Prostate gland (tissue), 2 donors: ENCODE measurements around the gene BHLHE40.

Experiments
- POLR2A ChIP-seq: fragments of 450-650 bp; IDR thresholded peaks from one replicate; pipeline ENCODE4 v1.6.1; 2016; ENCODE audit warnings: antibody characterized with exemption, mild to moderate bottlenecking
- POLR2AphosphoS5 ChIP-seq: sonication (generic); formaldehyde crosslinking; IDR thresholded peaks from one replicate; pipeline ENCODE4 v1.6.1; 2017; ENCODE audit warnings: antibody characterized with exemption
- TF ChIP-seq, protein P1 (sequence below), 4 experiments: fragments of 200-600 bp in 2 of 4; fragments of 450-650 bp in 2 of 4; sonication (generic) in 2 of 4; IDR thresholded peaks; 1 replicate in 3 of 4; 2 replicates in 1 of 4; pipeline ENCODE4 v1.5.1; 2016 to 2019; ENCODE audit warnings: antibody characterized with exemption in 4 of 4, mild to moderate bottlenecking in 2 of 4, moderate library complexity in 2 of 4

DNA sequence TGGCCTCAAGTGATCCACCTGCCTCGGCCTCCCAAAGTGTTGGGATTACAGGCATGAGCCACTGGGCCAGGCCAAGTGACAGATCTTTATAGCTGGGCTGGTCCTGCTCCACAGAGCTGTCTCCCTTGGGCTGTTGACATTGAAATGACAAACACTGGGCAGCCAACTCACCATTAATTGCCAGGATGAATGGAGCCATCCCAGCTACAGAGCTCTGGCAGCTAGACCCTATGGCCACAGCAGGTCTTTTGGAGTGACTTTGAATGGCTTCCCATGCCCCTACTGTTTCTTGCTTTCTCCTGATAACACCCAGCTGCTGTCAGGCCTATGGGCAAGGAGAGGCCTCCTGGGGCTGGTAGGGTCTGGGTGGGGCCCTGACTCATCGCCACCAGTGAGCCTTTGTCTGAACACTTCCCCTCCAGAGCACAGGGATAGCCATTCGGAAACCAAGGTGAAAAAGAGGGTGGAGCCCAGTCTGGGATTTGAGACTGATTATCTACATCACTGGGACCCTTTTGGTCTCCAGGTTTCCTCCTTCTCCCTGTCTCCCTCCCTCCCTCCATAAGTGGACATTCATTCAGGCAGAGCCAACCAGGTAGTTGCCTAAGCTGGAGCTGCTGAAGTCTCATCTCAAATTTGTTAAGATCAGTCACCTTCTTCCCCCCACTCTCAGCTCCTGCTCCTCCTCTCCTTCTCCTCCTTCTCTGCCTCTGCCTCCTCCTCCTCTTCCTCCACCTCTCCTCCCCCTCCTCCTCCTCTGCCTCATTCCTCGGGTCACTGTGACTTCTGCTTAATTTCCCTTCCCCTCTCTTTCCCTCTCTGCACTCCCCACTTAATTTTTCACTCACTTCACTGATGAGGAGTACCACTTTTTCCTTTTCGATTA lies 34.0 kb downstream of the BHLHE40 start:
- TF ChIP-seq, protein P1, sequence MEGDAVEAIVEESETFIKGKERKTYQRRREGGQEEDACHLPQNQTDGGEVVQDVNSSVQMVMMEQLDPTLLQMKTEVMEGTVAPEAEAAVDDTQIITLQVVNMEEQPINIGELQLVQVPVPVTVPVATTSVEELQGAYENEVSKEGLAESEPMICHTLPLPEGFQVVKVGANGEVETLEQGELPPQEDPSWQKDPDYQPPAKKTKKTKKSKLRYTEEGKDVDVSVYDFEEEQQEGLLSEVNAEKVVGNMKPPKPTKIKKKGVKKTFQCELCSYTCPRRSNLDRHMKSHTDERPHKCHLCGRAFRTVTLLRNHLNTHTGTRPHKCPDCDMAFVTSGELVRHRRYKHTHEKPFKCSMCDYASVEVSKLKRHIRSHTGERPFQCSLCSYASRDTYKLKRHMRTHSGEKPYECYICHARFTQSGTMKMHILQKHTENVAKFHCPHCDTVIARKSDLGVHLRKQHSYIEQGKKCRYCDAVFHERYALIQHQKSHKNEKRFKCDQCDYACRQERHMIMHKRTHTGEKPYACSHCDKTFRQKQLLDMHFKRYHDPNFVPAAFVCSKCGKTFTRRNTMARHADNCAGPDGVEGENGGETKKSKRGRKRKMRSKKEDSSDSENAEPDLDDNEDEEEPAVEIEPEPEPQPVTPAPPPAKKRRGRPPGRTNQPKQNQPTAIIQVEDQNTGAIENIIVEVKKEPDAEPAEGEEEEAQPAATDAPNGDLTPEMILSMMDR (IDR thresholded peaks at IDR 0.05), result no peak
- TF ChIP-seq POLR2A (no peak), POLR2AphosphoS5 (no peak)
